Measurements from ENCODE around the gene BAIAP3.

The BAIAP3 gene

GRCh38 chr16:1311738-1312466 is 21.5 kb upstream of the BAIAP3 start:
- Histone ChIP-seq H2AFZ (ENCODE audit: low read depth, low read length) (no peak overlapping the region), H3K4me1 (ENCODE audit: insufficient read depth, low read length) (peaks cover 47% of the 10 kb centered on the region), H3K4me2 (ENCODE audit: insufficient read depth, low read length) (peak overlapping the region; percentile 85), H3K27me3 (ENCODE audit: insufficient read depth, low read length, poor library complexity) (no peaks in the 10 kb centered on the region), H3K36me3 (ENCODE audit: insufficient read depth, low read length) (peaks cover 68% of the 10 kb centered on the region), H3K79me2 (ENCODE audit: insufficient read depth, low read length) (peaks cover 78% of the 10 kb centered on the region), H3K4me3 (ENCODE audit: low read depth in 1 of 2, low read length in 2 of 2) (peak overlapping the region; percentile 61 to 70; a peak in 3 of 4 replicates), H3K9me3 (ENCODE audit: insufficient read depth, low read length, severe bottlenecking) (no peaks in the 10 kb centered on the region), H3K9ac (ENCODE audit: low read depth, low read length) (peak overlapping the region; percentile 90), H4K20me1 (ENCODE audit: insufficient read depth, low read length) (peaks cover 71% of the 10 kb centered on the region), H3K27ac (ENCODE audit: low read length) (peak overlapping the region; percentile 74)
- TF ChIP-seq CTCF (IDR thresholded peaks at IDR 0.05; ENCODE audit: borderline replicate concordance, extremely low read depth, low read length, poor library complexity, severe bottlenecking) (no peak), EZH2 (IDR thresholded peaks at IDR 0.05; ENCODE audit: borderline replicate concordance, low read depth, low read length, severe bottlenecking) (no peak)
- ATAC-seq (ENCODE audit: insufficient read depth, low read depth): no peak
- no peak for DNase-seq

- no peak for TF ChIP-seq EZH2 (IDR thresholded peaks at IDR 0.05; ENCODE audit: borderline replicate concordance, low read depth, low read length, severe bottlenecking)
- no peak for TF ChIP-seq CTCF (IDR thresholded peaks at IDR 0.05; ENCODE audit: borderline replicate concordance, extremely low read depth, low read length, poor library complexity, severe bottlenecking)
- peak overlapping the region; percentile 85 for H3K4me2 ChIP-seq (ENCODE audit: insufficient read depth, low read length)
- H3K4me3 ChIP-seq (ENCODE audit: low read depth in 1 of 2, low read length in 2 of 2): peak overlapping the region in 1 of 2 experiments; percentile 61; a peak in 2 of 4 replicates
- no peaks in the 10 kb centered on the region for H3K9me3 ChIP-seq (ENCODE audit: insufficient read depth, low read length, severe bottlenecking)
- peaks cover 84% of the 10 kb centered on the region for H3K79me2 ChIP-seq (ENCODE audit: insufficient read depth, low read length)
- ATAC-seq (ENCODE audit: insufficient read depth, low read depth): no peak
- H3K9ac ChIP-seq (ENCODE audit: low read depth, low read length): peak overlapping the region; percentile 90
- peaks cover 74% of the 10 kb centered on the region for H3K36me3 ChIP-seq (ENCODE audit: insufficient read depth, low read length)
- peaks cover 46% of the 10 kb centered on the region for H3K4me1 ChIP-seq (ENCODE audit: insufficient read depth, low read length)
- no peak for DNase-seq
- no peak overlapping the region for H2AFZ ChIP-seq (ENCODE audit: low read depth, low read length)
- no peak overlapping the region for H3K27ac ChIP-seq (ENCODE audit: low read length)
- H3K27me3 ChIP-seq (ENCODE audit: insufficient read depth, low read length, poor library complexity): no peaks in the 10 kb centered on the region
- peaks cover 76% of the 10 kb centered on the region for H4K20me1 ChIP-seq (ENCODE audit: insufficient read depth, low read length)
Observed at GRCh38 chr16:1312467-1312816, 21.0 kb upstream of the BAIAP3 start.

GRCh38 chr16:1312903-1313302 is 20.5 kb upstream of the BAIAP3 start:
- DNase-seq (no peak), ATAC-seq (ENCODE audit: insufficient read depth, low read depth) (no peak)
- H3K4me1 ChIP-seq (ENCODE audit: insufficient read depth, low read length): peaks cover 42% of the 10 kb centered on the region
- H3K9me3 ChIP-seq (ENCODE audit: insufficient read depth, low read length, severe bottlenecking): no peaks in the 10 kb centered on the region
- peak overlapping the region in 1 of 2 experiments; percentile 61; a peak in 1 of 4 replicates for H3K4me3 ChIP-seq (ENCODE audit: low read depth in 1 of 2, low read length in 2 of 2)
- no peaks in the 10 kb centered on the region for H3K27me3 ChIP-seq (ENCODE audit: insufficient read depth, low read length, poor library complexity)
- peaks cover 80% of the 10 kb centered on the region for H4K20me1 ChIP-seq (ENCODE audit: insufficient read depth, low read length)
- no peak overlapping the region for H3K27ac ChIP-seq (ENCODE audit: low read length)
- H3K36me3 ChIP-seq (ENCODE audit: insufficient read depth, low read length): peaks cover 78% of the 10 kb centered on the region
- H3K79me2 ChIP-seq (ENCODE audit: insufficient read depth, low read length): peaks cover 88% of the 10 kb centered on the region
- peak overlapping the region; percentile 85; the same call in 1 of the 2 replicates for H3K4me2 ChIP-seq (ENCODE audit: insufficient read depth, low read length)
- peak overlapping the region; percentile 90 for H3K9ac ChIP-seq (ENCODE audit: low read depth, low read length)
- TF ChIP-seq EZH2 (IDR thresholded peaks at IDR 0.05; ENCODE audit: borderline replicate concordance, low read depth, low read length, severe bottlenecking) (no peak), CTCF (IDR thresholded peaks at IDR 0.05; ENCODE audit: borderline replicate concordance, extremely low read depth, low read length, poor library complexity, severe bottlenecking) (no peak)
- no peak overlapping the region for H2AFZ ChIP-seq (ENCODE audit: low read depth, low read length)
